ENCODE data around the gene MLEC.

Gene MLEC

DNA sequence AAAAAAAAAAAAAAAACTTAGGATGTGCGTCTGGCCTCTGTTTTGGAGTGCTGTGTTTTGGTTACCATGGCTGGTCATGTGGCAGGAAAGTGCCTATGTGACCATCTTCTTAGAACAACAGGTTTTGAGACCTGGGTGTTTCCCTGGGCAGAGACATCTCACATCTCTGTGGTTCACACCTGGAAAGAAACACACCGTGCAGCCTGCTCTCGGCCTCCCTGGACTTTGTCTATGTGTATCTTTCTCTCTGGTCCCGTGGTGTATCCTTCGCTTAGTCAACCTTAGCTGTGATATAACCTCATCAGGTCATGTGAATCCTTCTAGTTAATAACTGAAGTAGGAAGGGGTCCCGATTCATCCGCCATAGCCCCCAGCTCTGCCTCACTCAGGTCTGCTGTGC lies 61.3 kb downstream of the MLEC start:
- no peak for DNase-seq (ENCODE audit: low read depth)

DNA sequence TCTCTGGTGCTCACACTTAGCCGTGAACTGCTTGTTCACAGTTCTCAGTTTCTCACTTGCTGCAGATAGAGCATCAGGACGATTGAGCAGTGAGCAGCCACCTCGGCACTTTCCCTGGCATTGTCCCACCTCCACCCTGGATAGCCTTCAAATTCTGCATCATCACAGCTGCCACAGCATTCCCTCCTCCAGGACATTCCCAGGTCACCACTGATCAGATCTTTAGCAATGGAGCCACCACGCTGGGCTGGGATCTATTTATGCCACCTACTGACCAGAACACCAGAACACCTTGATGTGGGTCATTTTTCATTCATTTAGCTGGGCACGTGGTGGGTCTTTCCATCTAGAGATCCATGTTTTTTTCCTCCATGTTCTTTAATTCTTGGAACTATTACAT lies 62.3 kb downstream of the MLEC start:
- DNase-seq (ENCODE audit: low read depth), result no peak

GRCh38 chr12:120750806-120751205 lies 63.9 kb downstream of the MLEC start:
- no peak for DNase-seq (ENCODE audit: low read depth)

GRCh38 chr12:120751389-120751788 lies 64.4 kb downstream of the MLEC start:
- DNase-seq (ENCODE audit: low read depth), result no peak

Data from stimulated activated CD8-positive, alpha-beta memory T cell treated with anti-CD3 and anti-CD28 coated beads, Interleukin-7, amount 100 ng/mL, for 24 hours (primary cell).